NCI-H82 treated with DMSO at 0.1 percent for 48 hours (cell line): ENCODE results near the gene DYRK3.
A peak's percentile ranks its signal among the peaks of the same experiment; 100 is the strongest.

Experiments
- DNase-seq: peaks from one replicate; lab custom pipeline; 2025; ENCODE audit not compliant: unreplicated experiment; lab: John Stamatoyannopoulos, UW

The DYRK3 gene

GRCh38 chr1:206681359-206681758 is 46.0 kb downstream of the DYRK3 start:
- no peak for DNase-seq

DNA sequence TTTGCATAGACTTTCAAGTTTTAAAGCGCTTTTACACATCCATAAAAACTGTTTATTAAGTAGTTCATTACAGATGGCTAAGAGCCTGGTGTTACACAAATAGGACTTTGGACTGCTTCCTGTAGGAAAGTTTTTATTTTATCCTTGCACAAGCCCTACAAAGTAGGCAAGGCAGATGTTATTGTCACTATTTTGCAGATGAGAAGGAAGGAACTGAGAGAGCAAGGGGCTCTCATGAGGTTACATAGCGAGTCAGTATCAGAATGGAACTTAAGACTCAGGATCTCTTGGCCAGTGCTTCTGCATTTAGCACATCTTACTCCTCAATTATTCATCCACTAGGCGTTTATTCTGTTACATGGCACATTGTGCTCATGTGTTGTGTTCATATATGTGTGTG is 46.8 kb downstream of the DYRK3 start:
- DNase-seq: no peak

DNA sequence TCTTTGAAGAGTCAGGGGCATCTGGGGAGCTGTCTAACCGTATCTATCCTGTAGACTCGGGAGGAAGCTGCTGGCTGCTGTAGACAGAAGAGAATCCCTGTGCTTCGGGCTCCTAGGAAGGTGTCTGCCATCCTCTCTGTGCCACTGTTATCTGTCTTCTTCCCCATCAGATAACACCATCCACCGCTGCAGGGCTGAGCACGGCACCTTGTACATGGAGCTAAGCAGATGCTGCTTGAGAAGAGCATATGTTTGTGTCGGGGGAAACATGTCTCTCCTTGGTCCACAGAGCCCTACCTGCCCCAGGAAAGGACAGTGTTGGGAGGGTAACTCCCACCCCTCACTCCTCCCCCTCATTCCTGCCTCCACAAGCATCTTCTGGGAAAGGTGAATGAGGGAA is 48.0 kb downstream of the DYRK3 start:
- DNase-seq: no peak

GRCh38 chr1:206684003-206684402 is 48.7 kb downstream of the DYRK3 start:
- no peak for DNase-seq

GRCh38 chr1:206684478-206685333 is 49.4 kb downstream of the DYRK3 start, which contains the start of gene MAPKAPK2:
Gene MAPKAPK2, plus strand, starts transcription at chr1:206684905. Its CDS starts 325 bp downstream, at chr1:206685230.
- peak; percentile 60 for DNase-seq

- DNase-seq: no peak
Observed at GRCh38 chr1:206685334-206685768, 50.0 kb downstream of the DYRK3 start.

GRCh38 chr1:206685769-206686477 is 50.6 kb downstream of the DYRK3 start:
- no peak for DNase-seq

- DNase-seq: no peak
Observed at GRCh38 chr1:206686478-206687249, 51.3 kb downstream of the DYRK3 start.

DNA sequence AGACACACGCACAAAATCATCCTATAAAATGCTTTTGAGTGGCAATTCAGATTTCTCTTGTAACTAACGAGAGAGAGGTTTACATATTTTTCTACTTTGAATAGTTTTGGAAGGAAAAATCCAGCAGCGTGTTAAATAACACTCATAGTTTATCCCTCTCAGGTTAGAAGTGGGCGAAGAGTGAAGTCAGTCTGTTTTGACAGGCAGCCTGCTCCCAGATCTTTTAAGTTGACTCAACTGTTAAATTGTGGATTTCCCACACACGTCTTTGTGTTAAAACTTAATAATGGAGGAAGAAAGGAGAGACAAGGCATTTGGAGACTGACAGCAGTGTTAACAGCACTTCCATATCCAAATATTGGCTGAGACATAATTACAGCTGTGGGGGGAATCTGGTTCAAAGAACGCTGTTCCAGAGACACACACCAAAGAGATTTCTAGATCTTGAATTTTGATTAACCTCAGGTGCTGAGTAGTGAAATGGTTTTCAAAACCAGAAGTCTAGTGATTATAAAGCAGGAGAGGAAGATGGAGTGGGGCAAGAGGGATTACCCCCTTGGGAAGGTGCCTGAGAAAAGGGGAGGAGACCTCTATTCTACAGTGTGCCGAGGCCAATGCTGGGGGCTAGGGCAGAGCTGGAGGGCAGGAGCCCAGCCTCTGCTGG is 52.0 kb downstream of the DYRK3 start:
- no peak for DNase-seq

DNA sequence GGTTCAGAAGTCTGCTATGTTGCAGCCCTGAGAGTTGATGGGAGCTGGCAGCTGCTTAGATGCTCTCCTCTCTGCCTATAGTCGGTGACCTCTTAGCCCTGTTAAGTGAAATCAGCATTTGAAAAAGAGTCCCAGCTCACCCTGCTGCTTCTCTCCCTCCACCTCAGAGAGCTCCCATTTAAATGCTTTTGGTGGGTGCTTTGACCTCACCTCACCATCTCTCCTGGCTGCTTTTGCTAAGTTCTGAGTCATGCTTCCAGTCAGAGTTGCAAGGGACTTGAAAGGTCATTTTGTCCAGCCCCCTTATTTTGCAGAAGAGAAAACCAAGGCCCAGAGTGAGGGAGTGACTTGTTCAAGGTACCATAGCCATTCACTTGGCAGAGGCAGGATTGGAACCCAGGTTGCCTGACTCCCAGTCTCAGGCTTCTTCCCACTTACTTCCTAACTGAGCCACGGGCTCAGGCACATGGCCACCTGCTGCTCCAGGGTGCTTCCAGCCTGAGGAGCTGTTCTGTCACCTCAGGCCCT is 52.6 kb downstream of the DYRK3 start:
- no peak for DNase-seq

GRCh38 chr1:206690516-206690915 is 55.2 kb downstream of the DYRK3 start:
- DNase-seq: no peak

DNA sequence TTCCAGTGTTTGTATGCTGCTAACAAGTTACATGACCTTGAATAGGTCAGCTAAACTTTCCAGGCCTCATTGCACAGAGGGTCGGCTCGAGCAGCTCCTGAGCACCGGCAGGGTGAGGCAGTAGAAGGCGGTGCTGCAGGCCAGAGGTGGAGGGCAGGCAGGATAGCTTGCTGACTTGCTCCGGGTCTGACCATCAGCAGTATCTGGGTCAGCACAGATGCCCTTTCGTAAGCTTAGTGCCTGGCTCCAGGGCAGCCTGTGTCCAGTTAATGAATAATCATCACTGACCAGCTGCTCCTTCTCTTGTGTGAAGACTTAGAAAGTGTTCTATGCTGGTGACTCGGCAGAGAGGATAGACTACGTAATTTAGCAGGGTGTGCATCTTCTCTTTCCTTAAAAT is 56.3 kb downstream of the DYRK3 start:
- no peak for DNase-seq

DNA sequence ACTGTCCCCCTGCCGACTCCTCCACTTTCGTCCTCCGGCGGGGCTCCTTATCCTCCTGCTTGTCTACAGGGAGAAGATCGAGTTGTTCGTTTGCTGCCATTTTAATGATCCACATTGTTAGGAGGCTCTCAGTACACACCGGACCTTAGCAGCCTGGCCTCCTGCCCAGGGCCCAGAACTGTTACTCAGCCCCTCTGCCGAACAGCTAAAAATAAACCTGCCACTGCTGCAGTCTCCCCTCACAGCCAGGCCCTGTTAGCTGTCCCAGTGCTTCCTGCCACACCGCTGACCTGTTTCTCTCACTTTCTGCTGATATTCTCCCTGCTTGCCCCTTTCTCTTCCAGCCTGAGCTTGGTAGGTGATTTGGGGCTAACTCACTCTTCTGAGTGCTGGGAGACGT is 57.7 kb downstream of the DYRK3 start:
- no peak for DNase-seq

GRCh38 chr1:206693592-206693991 is 58.3 kb downstream of the DYRK3 start:
- no peak for DNase-seq

GRCh38 chr1:206694171-206695124 is 59.1 kb downstream of the DYRK3 start:
- DNase-seq: no peak

DNA sequence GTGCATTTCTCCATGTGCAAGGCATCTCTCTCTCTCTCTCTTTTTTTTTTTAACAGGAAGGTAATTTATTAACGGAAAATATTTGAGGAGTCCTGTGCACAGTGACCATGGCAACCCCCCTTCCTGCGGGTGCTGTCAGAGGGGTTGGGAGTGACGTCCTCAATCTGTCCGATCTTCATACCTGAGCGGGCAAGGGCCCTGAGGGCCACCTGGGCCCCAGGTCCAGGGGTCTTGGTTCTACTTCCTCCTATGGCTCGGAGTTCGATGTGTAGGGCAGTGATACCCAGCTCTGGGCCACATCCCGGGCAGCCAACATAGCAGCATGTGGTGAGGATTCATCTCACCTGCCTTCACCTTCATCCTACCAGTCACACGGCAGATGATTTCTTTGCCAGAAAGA is 60.4 kb downstream of the DYRK3 start:
- no peak for DNase-seq

DNA sequence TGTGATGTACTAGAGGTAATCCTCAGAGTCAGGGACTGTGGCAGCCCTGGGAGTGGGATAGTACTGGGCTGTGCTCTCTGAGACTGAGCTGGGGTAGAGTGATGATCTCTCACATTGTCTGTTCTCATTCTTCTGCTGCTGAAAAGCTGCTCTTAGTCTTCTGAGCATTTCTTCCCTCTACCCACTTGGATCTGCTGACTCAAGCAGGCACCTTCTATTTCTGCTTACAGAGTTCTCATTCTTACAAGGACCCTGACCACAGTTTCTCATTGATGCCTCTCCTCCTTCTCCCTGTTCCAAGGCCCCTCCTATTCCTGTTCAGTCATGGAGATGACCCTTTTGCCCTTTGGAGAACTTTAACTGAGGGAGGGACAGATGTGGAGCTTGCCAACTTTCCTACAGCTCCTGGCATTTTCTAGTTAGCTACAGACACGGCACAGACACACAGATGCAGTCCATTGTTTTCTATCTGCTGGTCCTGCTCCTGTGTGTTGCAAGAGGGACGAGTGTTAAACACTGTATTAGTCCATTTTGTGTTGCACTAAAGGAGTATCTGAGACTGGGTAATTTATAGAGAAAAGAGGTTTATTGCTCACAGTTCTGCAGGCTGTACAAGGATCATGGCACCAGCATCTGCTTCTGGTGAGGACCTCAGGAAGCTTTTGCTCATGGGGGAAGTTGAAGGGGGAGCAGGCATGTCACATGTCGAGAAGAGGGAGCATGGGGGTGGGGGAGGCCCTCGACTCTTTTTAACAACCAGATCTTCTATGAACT is 61.7 kb downstream of the DYRK3 start:
- DNase-seq: no peak

DNA sequence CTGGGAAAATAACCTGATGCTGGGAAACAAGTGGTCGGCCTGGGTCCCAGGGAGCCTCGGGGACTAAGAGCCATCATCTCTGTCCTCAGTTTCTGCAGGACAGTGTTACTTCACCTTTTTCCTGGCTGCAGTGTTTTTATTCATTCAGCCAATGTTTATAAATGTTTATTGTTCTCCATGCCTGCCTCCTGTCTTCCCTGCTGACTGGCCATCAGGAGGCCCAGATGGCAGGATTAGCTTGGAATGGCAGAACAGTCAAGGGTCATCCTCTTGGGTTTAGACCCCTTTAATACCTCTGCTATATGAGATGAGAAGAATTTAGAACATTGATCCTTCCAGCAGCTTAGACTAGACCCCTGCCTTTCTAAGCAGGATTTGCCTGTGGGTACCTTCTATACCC is 62.7 kb downstream of the DYRK3 start:
- peak; percentile 52 for DNase-seq
